Hepatocyte (in vitro differentiated cells): Measurements from ENCODE around the gene RASIP1.

ENCODE experiments used
- EZH2 ChIP-seq: fragments of 200-600 bp; sonication (generic); IDR thresholded peaks from 2 replicates; pipeline ENCODE4 v1.6.1; 2016; ENCODE audit warnings: antibody characterized with exemption, mild to moderate bottlenecking, borderline replicate concordance
- TF ChIP-seq, protein P1 (sequence below): fragments of 200-600 bp; sonication (generic); IDR thresholded peaks from 2 replicates; pipeline ENCODE4 v1.5.1; 2016; ENCODE audit warnings: antibody characterized with exemption, mild to moderate bottlenecking; ENCODE audit not compliant: poor library complexity

DNA sequence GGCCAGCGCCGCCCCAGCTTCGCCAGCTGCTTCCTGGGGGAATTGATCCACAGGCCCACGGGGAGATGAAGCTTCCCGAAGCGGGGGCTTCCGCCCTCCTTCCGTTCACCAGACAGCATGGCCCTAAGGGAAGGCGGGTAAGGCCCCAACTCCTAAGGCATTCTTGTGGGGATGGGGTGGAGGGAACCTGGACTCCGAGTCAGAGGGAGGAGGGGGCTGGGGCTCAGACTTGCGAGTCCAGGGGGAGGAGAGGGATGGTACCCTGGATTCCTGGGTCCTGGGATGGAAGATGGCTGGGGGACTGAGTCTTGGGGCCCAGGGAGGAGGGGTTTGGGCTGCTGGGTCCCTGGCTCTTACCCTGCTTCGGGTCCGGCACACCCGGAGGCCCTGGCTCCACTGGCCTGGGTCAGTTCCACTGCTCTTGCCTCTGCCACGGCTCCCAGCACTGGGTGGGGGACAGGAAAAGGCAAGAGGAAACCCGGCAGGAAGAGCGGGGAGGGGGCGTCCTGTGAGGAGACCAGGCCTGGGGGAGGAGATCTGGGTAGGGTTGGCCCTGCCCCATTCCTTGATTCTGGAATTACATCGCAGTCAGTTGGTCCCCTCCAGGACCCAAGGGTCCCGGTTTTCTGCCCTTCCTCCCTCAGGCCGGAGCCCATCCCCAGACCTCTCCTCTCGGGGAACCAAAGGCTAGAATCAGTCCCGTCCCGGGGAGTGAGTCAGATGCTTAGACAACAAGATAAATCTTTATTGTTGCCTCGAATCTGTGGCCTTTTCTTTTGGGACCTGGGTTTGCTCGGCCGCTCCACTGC lies at the start of gene RASIP1:
- TF ChIP-seq, protein P1, sequence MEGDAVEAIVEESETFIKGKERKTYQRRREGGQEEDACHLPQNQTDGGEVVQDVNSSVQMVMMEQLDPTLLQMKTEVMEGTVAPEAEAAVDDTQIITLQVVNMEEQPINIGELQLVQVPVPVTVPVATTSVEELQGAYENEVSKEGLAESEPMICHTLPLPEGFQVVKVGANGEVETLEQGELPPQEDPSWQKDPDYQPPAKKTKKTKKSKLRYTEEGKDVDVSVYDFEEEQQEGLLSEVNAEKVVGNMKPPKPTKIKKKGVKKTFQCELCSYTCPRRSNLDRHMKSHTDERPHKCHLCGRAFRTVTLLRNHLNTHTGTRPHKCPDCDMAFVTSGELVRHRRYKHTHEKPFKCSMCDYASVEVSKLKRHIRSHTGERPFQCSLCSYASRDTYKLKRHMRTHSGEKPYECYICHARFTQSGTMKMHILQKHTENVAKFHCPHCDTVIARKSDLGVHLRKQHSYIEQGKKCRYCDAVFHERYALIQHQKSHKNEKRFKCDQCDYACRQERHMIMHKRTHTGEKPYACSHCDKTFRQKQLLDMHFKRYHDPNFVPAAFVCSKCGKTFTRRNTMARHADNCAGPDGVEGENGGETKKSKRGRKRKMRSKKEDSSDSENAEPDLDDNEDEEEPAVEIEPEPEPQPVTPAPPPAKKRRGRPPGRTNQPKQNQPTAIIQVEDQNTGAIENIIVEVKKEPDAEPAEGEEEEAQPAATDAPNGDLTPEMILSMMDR = no peak
- TF ChIP-seq EZH2 = no peak
